Peyer's patch (tissue), 4 donors: ENCODE measurements around the gene MEIOB.

Experiments used
- POLR2A ChIP-seq, 2 donors: fragments of 450-650 bp; IDR thresholded peaks; one replicate each; pipeline ENCODE4 v1.5.1; 2017; ENCODE audit warnings: antibody characterized with exemption in 2 of 2, mild to moderate bottlenecking in 2 of 2, moderate library complexity in 2 of 2
- TF ChIP-seq, protein P1 (sequence below), 6 experiments: fragments of 450-650 bp in 4 of 6; fragments of 200-600 bp in 2 of 6; sonication (generic) in 1 of 6; IDR thresholded peaks; one replicate each; pipeline ENCODE4 v1.5.1; 2017 to 2019; ENCODE audit warnings: antibody characterized with exemption in 6 of 6, mild to moderate bottlenecking in 3 of 6, moderate library complexity in 1 of 6

DNA sequence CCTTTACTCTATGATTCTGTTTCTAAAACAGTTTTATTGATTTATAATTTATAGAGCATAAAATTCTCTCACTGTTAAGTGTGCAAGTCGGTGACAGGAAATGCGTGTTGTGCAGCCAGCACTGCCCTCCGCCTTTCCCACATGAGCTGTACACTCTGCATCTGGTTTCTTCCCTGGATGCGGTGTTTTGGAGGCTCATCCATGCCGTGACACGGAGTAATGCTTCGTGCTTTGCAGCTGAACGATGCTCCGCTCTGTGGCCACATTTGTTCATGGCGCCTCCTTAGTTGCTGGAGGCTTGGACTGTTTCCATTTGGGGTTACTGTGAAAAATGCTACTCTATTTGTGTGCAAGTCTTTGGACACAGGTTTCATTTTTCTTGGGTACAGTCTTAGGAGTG is 71.3 kb downstream of the MEIOB start:
- TF ChIP-seq, protein P1, sequence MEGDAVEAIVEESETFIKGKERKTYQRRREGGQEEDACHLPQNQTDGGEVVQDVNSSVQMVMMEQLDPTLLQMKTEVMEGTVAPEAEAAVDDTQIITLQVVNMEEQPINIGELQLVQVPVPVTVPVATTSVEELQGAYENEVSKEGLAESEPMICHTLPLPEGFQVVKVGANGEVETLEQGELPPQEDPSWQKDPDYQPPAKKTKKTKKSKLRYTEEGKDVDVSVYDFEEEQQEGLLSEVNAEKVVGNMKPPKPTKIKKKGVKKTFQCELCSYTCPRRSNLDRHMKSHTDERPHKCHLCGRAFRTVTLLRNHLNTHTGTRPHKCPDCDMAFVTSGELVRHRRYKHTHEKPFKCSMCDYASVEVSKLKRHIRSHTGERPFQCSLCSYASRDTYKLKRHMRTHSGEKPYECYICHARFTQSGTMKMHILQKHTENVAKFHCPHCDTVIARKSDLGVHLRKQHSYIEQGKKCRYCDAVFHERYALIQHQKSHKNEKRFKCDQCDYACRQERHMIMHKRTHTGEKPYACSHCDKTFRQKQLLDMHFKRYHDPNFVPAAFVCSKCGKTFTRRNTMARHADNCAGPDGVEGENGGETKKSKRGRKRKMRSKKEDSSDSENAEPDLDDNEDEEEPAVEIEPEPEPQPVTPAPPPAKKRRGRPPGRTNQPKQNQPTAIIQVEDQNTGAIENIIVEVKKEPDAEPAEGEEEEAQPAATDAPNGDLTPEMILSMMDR (IDR thresholded peaks at IDR 0.05): no peak
- no peak for TF ChIP-seq POLR2A (IDR thresholded peaks at IDR 0.05)
